Cardiac fibroblast (primary cell): Measurements from ENCODE around the gene NLRX1.

Experiments
- DNase-seq, 2 donors: peaks; one replicate each; pipeline versions ENCODE4 v3.0.0 to v3.0.0-alpha.2; 2010; ENCODE audit warnings: low read depth in 2 of 2
- H3K4me3 ChIP-seq, 2 donors: replicated peaks in 1 of 2; 1 replicate in 1 of 2; 2 replicates in 1 of 2; pipeline ENCODE4 v1.5.1; 2011; ENCODE audit warnings: low read depth in 2 of 2, low read length in 2 of 2, mild to moderate bottlenecking in 2 of 2, moderate library complexity in 1 of 2
- TF ChIP-seq, protein P1 (sequence below): IDR thresholded peaks from one replicate; pipeline ENCODE4 v1.5.1; 2011; ENCODE audit warnings: low read depth, mild to moderate bottlenecking, low read length, inconsistent platforms

Gene NLRX1

DNA sequence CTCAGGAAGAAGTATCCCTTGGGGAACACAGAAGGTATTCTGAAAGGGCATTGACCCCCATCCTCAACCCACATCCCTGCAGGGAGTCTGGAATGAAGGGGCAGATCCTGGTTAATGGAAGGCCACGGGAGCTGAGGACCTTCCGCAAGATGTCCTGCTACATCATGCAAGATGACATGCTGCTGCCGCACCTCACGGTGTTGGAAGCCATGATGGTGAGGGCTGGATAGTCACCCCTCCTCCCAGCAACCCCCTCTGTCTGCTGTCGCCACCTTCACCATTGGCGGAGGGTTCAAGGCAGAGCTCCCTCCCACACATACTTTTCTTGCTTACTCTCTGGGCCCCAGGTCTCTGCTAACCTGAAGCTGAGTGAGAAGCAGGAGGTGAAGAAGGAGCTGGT is 14.3 kb upstream of the NLRX1 start:
- no peak overlapping the region for H3K4me3 ChIP-seq
- TF ChIP-seq, protein P1, sequence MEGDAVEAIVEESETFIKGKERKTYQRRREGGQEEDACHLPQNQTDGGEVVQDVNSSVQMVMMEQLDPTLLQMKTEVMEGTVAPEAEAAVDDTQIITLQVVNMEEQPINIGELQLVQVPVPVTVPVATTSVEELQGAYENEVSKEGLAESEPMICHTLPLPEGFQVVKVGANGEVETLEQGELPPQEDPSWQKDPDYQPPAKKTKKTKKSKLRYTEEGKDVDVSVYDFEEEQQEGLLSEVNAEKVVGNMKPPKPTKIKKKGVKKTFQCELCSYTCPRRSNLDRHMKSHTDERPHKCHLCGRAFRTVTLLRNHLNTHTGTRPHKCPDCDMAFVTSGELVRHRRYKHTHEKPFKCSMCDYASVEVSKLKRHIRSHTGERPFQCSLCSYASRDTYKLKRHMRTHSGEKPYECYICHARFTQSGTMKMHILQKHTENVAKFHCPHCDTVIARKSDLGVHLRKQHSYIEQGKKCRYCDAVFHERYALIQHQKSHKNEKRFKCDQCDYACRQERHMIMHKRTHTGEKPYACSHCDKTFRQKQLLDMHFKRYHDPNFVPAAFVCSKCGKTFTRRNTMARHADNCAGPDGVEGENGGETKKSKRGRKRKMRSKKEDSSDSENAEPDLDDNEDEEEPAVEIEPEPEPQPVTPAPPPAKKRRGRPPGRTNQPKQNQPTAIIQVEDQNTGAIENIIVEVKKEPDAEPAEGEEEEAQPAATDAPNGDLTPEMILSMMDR = no peak

DNA sequence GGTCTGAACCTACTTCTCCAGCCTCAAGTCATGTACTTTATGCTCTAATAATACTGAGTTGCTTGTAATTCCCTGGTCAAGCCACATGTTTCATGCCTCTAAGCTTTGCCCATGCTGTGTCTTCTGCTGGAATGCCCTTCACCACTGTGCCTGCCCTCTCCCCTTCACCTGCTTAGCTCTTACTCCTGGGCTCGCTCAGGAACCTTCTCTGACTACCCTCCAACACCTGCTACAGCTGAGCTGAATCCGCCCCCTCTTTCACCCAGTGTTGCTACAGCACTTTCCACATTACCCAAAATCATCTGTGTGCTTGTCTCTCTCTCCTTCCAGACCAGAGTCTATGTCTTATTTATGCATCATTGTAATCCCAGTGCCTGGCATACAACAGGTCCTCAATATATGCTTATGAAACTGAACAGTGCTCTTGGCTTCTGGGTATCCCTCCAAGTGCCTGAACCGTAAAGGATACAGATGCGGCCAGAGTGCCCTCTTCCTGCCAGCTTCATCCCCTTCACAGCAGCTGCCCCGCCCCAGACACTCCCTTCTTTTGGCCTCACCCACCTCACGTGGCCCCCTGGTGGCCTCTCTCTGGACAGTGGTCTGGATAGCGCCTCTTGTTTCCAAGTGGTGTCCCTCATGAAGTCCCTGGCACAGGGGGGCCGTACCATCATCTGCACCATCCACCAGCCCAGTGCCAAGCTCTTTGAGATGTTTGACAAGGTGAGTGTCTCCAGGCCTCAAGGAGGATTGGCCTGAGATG is 12.6 kb upstream of the NLRX1 start:
- TF ChIP-seq, protein P1 = no peak
- no peak for DNase-seq
- no peak overlapping the region for H3K4me3 ChIP-seq

More for the DNA sequence above, 14.3 kb upstream of the NLRX1 start:
- DNase-seq = no peak

DNA sequence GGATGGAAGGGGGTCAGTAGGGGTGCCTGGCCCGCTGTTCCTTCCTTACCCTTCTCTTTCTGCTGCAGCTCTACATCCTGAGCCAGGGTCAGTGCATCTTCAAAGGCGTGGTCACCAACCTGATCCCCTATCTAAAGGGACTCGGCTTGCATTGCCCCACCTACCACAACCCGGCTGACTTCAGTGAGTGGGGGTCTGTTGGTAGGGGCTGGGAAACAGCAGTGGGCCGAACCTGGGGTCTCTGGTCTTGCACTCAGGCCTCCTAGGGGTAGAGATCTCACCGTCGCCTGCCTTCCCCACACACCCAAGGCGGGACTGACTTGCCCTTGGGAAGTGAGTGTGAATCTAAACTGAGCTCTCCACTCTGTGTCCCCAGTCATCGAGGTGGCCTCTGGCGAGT is 12.0 kb upstream of the NLRX1 start:
- TF ChIP-seq, protein P1 = no peak
- H3K4me3 ChIP-seq = no peak overlapping the region
- no peak for DNase-seq

DNA sequence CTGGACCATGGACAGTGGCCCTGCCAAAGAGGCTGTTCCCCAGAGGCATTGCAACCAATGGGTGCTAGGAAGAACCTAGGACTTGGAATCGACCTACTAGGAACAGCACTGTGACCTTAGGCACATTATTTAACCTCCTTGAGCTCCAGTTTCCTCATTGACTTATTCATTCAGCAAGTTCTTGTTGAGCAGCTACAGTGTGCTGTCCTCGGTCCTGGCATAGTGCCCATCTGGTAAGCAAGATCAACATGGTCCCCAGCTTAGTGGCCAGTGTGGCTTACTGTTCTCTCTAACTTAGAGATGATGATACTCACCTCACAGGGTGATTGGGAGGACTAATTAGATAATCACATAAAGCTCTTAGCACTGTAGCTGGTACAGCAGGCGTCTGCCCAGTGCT is 11.5 kb upstream of the NLRX1 start:
- no peak for DNase-seq
- H3K4me3 ChIP-seq = no peak overlapping the region
- TF ChIP-seq, protein P1 = no peak

DNA sequence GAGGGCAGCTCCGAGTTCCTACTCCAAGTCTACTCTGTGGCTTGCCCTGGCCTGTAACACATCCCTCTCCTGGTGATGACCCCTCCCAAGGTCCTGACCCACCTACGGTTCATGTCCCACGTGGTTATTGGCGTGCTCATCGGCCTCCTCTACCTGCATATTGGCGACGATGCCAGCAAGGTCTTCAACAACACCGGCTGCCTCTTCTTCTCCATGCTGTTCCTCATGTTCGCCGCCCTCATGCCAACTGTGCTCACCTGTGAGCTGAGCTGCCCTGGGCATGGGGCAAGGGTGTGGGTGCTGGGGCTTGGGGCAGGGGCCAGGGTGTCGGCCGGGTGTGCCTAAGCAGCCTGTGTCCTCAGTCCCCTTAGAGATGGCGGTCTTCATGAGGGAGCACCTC is 10.1 kb upstream of the NLRX1 start:
- DNase-seq = no peak
- TF ChIP-seq, protein P1 = no peak
- H3K4me3 ChIP-seq = no peak overlapping the region

DNA sequence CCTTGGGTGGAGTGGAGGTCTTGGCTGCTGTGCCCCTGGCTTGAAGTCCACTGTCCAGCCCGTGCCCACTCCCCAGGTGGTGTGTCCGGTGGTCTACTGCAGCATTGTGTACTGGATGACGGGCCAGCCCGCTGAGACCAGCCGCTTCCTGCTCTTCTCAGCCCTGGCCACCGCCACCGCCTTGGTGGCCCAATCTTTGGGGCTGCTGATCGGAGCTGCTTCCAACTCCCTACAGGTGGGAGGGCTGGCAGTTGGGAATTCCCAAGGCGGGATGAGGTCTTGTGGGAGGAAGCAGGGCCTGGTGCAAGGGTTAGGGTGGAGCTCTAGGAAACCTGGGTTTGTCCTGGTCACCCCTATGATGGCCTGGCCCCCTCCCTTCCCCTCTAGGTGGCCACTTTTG is 8.4 kb upstream of the NLRX1 start:
- TF ChIP-seq, protein P1 = no peak
- no peak overlapping the region for H3K4me3 ChIP-seq
- DNase-seq = no peak

DNA sequence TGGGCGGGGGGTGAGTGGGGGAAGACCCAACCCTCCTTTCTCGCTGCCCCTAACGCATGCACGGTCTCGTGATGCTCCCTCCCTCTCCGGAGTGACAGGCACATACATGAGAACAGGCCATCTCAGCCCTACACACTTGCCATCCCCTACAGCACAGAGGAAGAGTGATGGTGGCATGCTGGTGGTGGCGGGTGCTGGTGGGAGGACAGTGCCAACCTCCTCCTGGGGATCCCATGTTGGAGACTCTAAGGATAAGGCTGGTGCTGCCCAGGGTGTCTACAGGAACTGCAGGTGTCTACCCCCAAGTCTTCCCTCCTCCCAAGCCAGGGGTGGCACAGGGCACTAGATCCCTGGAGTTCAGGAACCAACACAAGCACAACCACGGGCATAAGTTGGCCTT is 6.7 kb upstream of the NLRX1 start:
- TF ChIP-seq, protein P1 = no peak
- DNase-seq = no peak
- no peak overlapping the region for H3K4me3 ChIP-seq
